Skeletal muscle tissue (tissue), 4 donors: ENCODE data around the gene WNT3A. TPM values are rescaled to one million over a fixed set of nuclear protein-coding genes. Genes with fewer than 3 reads are reported as not detected.

ENCODE experiments used
- H3K27ac ChIP-seq: one replicate; pipeline ENCODE4 v1.7.0; 2013; ENCODE audit warnings: mild to moderate bottlenecking, low read depth, low read length, inconsistent platforms
- H3K27me3 ChIP-seq, 3 donors: one replicate each; pipeline ENCODE4 v1.7.0; 2013; ENCODE audit warnings: low read length in 3 of 3; ENCODE audit not compliant: control insufficient read depth in 3 of 3, insufficient read depth in 3 of 3
- H3K36me3 ChIP-seq, 3 donors: one replicate each; pipeline ENCODE4 v1.7.0; 2013; ENCODE audit warnings: low read length in 3 of 3; ENCODE audit not compliant: control insufficient read depth in 3 of 3, insufficient read depth in 3 of 3
- H3K4me1 ChIP-seq, 3 donors: one replicate each; pipeline ENCODE4 v1.7.0; 2013; ENCODE audit warnings: low read length in 3 of 3, mild to moderate bottlenecking in 3 of 3; ENCODE audit not compliant: control insufficient read depth in 3 of 3, insufficient read depth in 3 of 3
- H3K4me3 ChIP-seq, 3 donors: one replicate each; pipeline ENCODE4 v1.7.0; 2013; ENCODE audit warnings: low read length in 3 of 3
- H3K9ac ChIP-seq, 3 donors: one replicate each; pipeline ENCODE4 v1.7.0; 2013; ENCODE audit warnings: low read length in 3 of 3, mild to moderate bottlenecking in 3 of 3, moderate library complexity in 2 of 3, low read depth in 1 of 3
- H3K9me3 ChIP-seq, 3 donors: one replicate each; pipeline ENCODE4 v1.7.0; 2013; ENCODE audit warnings: low read length in 3 of 3; ENCODE audit not compliant: control insufficient read depth in 3 of 3
- total RNA-seq: library from RNA; depleted of rRNA; stranded (reverse); fragments of >200 nt; gene quantifications from one replicate; pipeline ENCODE4 v1.2.3, GENCODE V29; 2014
- donor health status: Osteomylitis.

WNT3A gene
- total RNA-seq, 1 donor from 2014 or later: not detected

DNA sequence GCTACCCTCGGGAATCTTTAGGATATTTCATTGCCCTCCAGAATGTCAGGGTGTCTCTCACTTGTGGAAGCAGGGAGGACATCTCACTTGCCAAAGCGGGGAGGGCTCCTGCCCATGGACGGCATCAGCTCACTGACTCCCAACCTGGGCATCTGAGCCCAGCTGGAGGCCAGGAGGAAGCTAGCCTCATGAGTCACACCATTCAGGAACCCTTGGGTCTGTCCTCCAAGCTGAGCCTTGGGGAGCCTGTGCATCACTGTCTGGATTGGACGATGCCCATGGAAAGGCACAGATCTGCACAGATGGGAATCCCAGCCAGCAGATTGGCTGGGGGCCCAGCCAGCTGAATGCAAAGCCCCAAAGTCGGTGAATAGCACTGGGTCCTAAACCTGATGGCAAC, 25.2 kb downstream of the WNT3A start:
- H3K4me1 ChIP-seq: no peaks in the 10 kb centered on the region
- H3K4me3 ChIP-seq: no peak overlapping the region
- H3K36me3 ChIP-seq: no peaks in the 10 kb centered on the region
- peaks cover 25 to 49% (median 33%) of the 10 kb centered on the region in 3 donors for H3K27me3 ChIP-seq
- peaks cover 0 to 3% (median 0%) of the 10 kb centered on the region in 3 donors for H3K9me3 ChIP-seq
- H3K27ac ChIP-seq: no peak overlapping the region
- H3K9ac ChIP-seq: no peak overlapping the region

DNA sequence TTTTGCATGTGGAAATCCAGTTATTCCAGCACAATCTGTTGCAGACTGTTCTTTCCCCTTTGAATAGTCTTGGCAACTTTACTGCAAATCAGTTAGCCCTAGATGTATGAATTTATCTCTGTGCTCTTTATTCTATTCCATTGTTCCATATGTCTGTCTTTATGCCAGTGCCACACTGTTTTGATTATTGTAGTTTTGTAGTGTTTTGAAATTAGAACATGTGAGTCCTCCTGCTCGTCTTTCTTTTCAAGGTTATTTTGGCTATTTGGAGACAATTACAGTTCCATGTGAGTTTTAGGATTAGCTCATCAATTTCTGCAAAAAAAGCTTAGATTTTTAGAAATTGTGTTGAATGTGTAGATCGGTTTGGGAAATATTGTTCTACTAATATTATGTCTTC, 26.6 kb downstream of the WNT3A start:
- Histone ChIP-seq H3K9me3 (peaks cover 0 to 3% (median 0%) of the 10 kb centered on the region in 3 donors), H3K27ac (no peak overlapping the region), H3K4me1 (peaks cover 0 to 2% (median 0%) of the 10 kb centered on the region in 3 donors), H3K9ac (no peak overlapping the region), H3K4me3 (no peak overlapping the region), H3K27me3 (peaks cover 38 to 61% (median 43%) of the 10 kb centered on the region in 3 donors), H3K36me3 (no peaks in the 10 kb centered on the region)

DNA sequence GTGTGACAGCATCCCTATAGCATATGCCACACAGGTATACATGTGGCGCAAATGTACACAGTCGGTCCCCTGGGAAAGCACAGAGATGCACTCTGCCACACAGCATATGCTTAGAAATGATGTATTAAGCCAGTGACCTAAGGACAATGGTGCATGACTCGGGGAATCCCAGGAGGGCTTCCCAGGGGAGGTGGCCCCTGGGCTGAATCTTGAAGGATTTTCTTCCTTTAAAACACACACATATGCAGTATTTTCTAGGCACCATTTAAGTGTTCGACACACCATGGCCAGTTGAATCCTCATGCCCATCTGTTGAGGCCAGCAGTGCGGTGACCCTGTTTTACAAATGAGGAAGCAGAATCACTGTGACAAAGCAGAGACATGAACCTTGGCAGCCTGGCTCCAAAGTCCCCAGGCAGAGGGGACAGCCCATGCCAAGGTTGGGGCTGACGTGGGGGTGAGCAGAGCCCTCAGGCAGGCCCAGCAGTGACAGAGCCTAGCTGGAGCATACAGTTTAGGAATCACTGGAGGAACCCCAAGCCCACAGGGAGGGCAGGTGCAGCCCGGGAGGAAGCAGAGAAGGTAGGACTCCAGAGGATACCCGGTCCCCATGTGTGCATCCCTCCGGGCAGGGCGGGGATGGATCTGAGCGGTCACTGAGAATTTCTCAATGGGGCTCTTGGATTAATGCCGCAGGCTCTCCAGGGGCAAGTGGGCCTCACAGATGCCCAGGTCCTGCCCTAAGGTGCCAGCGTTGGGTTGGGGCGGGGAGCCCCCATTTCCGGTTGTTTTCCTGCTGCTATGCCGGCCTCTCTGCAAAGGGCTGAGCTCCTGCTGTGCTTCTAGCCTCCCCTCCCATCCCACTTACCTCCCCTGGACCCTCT, 28.4 kb downstream of the WNT3A start:
- H3K4me3 ChIP-seq: no peak overlapping the region
- H3K27ac ChIP-seq: no peak overlapping the region
- H3K36me3 ChIP-seq: no peaks in the 10 kb centered on the region
- peaks cover 0 to 2% (median 0%) of the 10 kb centered on the region in 3 donors for H3K4me1 ChIP-seq
- H3K27me3 ChIP-seq: peaks cover 47 to 70% (median 56%) of the 10 kb centered on the region in 3 donors
- H3K9me3 ChIP-seq: peaks cover 0 to 3% (median 0%) of the 10 kb centered on the region in 3 donors
- no peak overlapping the region for H3K9ac ChIP-seq

DNA sequence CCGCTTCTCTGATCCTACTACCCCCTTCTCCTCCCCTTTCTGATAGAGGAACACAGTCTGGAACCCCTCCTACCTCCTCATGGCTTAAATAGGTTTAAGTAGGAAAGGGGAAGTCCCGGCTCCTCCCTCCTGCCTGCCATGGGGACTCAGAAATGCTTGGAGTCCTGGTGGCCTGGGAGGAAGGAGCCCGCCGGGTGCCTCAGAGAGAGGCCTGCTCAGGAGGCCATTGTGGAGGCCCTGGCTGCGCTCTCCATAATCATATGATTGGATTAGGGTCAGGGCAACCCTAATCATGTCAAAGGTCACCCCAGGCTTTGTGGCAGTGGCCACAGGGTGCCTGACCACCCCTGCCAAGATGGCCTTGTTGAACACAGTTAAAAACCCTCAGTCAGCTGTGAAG, 29.0 kb downstream of the WNT3A start:
- H3K9ac ChIP-seq: no peak overlapping the region
- peaks cover 47 to 65% (median 51%) of the 10 kb centered on the region in 3 donors for H3K27me3 ChIP-seq

DNA sequence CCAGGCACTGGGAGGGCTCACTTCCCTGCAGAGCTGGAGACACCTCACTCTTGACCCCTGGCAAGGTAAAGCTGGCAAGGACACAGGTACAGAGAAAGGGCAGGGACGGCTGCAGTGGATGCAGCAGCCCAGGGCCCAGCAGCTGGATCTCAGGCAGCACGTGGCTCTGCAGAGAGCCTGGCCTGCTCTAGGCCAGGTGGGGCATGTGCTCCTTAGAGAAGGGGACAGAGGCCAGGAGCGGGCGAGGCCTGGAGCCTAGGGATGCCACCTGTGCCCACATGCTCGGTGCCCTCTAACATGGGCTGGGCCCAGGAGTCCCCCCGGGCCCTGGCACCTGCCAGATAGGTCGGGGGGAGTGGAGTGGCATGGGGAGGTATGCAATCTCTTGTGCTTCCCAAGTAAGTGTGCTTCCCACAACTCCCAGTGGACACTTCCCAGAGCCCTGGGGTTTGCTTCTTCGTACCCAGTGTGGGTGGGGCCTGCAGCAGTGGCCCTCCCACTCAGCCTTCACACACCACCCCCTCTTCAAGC, 30.0 kb downstream of the WNT3A start:
- Histone ChIP-seq H3K36me3 (no peaks in the 10 kb centered on the region), H3K9me3 (peaks cover 0 to 3% (median 0%) of the 10 kb centered on the region in 3 donors), H3K27me3 (peaks cover 43 to 58% (median 47%) of the 10 kb centered on the region in 3 donors), H3K4me3 (no peak overlapping the region), H3K4me1 (peaks cover 0 to 2% (median 0%) of the 10 kb centered on the region in 3 donors), H3K9ac (no peak overlapping the region), H3K27ac (no peak overlapping the region)

More for the DNA sequence above, 29.0 kb downstream of the WNT3A start:
- Histone ChIP-seq H3K9me3 (peaks cover 0 to 3% (median 0%) of the 10 kb centered on the region in 3 donors), H3K4me1 (peaks cover 0 to 2% (median 0%) of the 10 kb centered on the region in 3 donors), H3K4me3 (no peak overlapping the region), H3K27ac (no peak overlapping the region), H3K36me3 (no peaks in the 10 kb centered on the region)

DNA sequence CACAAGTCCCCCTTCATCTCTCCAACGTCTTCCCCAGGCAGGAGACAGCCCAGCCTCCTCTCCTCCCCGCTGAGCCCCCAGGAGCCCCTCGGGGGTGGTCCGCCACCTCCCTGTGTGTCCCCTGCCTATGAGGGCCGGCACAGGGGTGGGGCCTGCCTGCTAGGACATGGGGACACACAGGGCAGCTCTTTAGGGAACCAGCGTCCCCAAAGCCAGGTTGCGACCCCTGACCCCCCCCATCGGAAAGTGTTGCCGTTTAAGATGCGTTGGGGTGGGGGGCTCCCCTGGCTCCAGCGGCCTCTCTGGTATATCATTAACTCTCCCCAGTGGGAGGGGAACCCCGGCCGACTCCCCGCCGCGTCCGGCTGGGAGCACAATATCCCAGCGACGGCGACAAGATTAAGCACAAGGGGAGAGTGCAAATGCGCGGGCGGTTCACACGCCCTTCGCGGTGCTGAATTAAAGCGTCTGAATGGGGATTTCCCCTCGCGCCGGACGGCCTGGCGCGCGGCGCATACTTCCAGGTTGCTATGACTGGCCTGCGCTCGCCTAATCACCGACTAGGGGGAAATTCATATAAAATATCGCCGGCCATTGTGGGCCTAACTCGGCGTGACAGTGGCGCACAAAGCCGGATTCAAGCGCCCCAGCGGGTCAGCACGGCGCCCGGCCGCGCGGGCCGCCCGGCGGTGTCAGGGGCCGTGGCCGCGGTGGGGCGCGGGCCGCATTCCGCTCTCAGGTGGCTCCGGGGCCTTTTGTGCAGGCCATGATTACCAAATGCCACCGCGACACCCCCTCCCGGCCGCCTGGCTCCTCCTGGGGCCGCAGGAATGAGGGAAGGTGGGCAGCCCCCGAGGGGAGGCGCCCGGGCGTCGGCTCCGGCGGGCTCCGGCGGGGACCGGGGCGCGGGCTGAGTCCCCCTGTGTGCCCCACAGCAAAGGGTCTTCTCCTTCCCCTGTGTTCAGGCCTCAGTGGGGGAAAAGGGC, 30.9 kb downstream of the WNT3A start:
- Histone ChIP-seq H3K27ac (no peak overlapping the region), H3K36me3 (no peaks in the 10 kb centered on the region), H3K9me3 (peaks cover 0 to 3% (median 0%) of the 10 kb centered on the region in 3 donors), H3K4me1 (peaks cover 0 to 2% (median 0%) of the 10 kb centered on the region in 3 donors), H3K27me3 (peaks cover 47 to 53% (median 48%) of the 10 kb centered on the region in 3 donors), H3K4me3 (peak overlapping the region in 1 of 3 donors; percentile 49), H3K9ac (peak overlapping the region in 1 of 3 donors; percentile 38)

DNA sequence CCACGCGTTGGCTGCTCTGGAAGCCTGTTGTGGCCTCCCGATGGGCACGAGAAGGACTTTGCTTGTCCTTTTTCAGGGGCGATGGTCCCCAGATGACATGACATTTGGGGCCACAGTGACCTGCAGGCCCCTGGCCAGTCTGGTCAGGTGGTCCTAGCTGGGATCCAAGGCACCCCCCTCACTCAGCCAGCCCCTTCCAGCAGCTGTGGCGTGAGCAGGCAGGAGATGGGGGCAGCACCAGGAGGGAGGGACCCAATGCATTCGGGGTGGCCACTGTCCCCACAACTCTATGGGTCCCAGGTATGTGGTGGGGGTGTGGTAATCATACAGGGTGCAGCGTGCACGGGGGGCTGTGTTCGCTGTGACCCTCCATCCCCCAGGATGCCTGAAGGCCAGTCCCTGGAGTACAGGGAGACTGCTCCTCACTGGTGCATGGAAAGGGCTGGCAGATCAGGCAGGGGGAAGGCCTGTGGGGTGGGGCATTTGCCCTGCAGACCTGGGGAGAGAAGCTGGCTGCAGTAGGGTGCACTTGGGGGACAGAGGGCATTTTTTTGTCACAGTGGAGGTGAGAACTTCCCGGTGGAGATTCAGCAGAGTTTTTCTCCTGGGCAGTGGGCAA, 31.7 kb downstream of the WNT3A start:
- no peak overlapping the region for H3K27ac ChIP-seq
- H3K4me3 ChIP-seq: no peak overlapping the region
- peaks cover 0 to 1% (median 0%) of the 10 kb centered on the region in 3 donors for H3K9me3 ChIP-seq
- H3K9ac ChIP-seq: no peak overlapping the region
- peaks cover 47 to 53% (median 47%) of the 10 kb centered on the region in 3 donors for H3K27me3 ChIP-seq
- peaks cover 0 to 2% (median 2%) of the 10 kb centered on the region in 3 donors for H3K4me1 ChIP-seq
- H3K36me3 ChIP-seq: no peaks in the 10 kb centered on the region

DNA sequence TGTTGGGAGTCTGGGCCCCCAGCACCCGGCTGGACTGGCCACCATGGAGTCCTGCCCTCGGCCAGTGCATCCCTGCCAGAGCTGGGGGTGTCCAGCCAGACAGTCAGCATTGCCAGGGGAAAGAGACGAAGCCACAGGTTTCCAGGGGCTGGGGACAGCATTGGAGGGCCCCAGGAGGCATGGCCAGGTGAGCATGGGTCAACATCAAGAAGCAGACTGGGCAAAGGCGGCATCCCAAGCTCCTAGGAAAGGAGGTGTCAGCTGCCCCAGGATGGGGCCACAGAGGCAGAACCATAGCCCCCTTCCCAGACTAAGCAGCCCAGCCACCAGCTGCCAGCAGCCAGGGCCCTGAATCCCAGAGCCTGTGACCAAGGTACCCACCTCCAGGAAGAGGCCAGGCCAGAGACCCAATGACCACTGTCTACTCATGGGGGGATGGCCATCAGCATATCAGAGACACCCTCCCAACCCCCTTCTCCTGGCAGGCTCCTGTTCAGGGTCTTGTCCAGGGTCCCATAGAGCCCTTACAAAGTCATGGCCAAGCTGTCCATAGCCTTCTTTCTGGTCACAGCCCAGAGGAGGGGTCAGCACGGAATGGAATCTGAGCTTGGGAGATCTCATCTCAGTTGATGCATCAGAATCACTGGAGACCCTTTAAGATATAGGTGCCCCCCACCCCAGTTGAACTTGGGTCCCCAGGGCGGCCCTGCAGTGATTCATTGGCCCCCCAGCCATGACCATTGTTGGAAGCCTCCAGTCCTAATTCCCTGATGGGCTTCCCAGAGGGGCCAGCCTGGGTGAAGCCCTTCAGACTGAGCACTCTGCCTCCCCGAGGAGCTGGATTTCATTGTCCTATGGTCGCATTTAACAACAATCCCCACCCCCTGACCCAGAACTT, 32.5 kb downstream of the WNT3A start:
- Histone ChIP-seq H3K36me3 (no peaks in the 10 kb centered on the region), H3K4me3 (no peak overlapping the region), H3K27ac (no peak overlapping the region), H3K9ac (no peak overlapping the region), H3K27me3 (peaks cover 46 to 53% (median 47%) of the 10 kb centered on the region in 3 donors), H3K9me3 (no peaks in the 10 kb centered on the region), H3K4me1 (peaks cover 0 to 2% (median 2%) of the 10 kb centered on the region in 3 donors)
